Central memory CD4-positive, alpha-beta T cell (primary cell): ENCODE measurements around the gene IFI27.
"Not testable (repeated sequence)": the region's sequence is repeated elsewhere in the genome, so short reads cannot be mapped to it uniquely, and the experiment has no call there.

Source experiments
- DNase-seq: peaks from one replicate; pipeline ENCODE4 v3.0.0; 2022
- total RNA-seq, 3 experiments: gene quantifications; one replicate each; lab custom pipeline; 2026; lab: John Stamatoyannopoulos, UW

Gene IFI27
- total RNA-seq = 0.22 to 0.88 (median 0.77) reads per million in 3 experiments

DNA sequence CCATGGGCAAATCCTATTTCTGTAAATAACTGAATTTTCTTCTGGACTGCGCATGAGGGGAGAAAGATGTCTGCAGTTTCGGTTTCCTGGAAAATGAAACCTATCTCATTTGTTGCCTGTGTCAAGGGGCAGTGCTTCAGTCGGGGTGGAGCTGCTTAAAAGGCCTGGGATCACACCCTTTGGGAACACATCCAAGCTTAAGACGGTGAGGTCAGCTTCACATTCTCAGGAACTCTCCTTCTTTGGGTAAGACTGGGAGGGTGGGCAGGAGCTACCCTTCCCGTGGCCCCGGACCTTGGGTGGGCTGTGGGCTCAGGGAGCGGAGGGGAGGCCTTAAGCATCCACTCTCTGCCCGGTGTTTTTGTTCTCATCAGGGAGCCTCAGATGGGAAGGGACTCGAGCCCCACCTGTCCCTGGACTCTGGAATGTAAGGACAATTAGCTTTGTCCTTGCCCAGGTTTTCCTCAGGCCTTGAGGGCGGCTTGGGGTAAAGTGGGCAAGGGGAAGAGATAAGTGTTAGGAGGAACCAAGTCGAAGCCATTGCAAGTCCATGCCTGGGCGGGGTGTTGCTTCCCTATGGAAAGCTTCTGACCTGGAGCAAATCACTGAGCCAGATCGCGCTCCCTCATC, at the start of gene IFI27:
Gene IFI27, plus strand, starts transcription at position 185 of the 630 bp plus-strand sequence.
- no peak for DNase-seq

DNA sequence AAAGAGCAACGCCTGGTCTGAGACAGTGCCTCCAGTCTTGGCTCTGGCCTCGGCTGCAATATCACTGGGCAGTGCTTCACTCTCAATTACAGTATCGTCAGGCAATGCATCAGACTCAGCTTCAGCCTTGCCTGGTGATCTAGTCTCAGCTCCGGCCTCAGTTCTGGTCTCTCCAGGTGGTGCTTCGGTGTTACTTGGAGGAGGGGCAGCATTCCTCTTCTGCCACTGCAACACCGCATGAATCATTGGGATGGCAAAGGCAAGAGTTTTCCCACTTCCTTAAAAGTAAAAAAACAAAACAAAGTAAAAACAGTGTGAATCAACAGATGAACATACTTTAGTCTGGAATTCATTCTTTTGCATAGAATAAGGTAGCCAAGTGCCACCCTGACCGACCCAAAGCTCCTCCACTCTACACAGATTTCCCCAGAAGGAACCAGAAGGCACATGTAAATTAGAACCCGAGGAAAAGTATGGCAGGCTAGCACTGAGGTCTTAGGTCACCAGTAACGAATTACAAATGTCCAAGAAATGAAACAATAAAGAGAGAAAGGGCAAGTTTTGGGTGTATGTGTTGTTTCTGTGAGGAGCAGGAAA, 48.1 kb upstream of the IFI27 start:
- no peak for DNase-seq

GRCh38 chr14:94066089-94066676, 44.4 kb upstream of the IFI27 start:
- DNase-seq = no peak

GRCh38 chr14:94072076-94072475, 38.5 kb upstream of the IFI27 start:
- DNase-seq = not testable (repeated sequence)

GRCh38 chr14:94074534-94074933, 36.0 kb upstream of the IFI27 start:
- no peak for DNase-seq

DNA sequence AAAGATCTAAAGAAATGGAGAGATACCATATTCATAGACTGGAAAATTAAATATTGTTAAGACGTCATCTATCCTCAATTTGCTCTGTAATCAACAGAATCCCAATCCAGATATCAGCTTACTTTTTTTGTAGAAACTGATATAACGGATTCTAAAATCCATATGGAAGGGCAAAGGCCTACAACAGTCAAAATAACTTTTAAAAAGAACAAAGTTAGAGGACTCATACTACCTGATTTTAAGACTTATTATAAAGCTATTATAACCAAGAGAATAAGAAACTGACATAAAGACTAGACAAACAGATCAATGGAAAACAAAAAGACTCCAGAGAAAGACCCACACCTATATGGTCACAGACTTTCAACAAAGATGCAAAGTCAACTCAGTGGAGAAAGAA, 35.5 kb upstream of the IFI27 start:
- no peak for DNase-seq

GRCh38 chr14:94077111-94077821, 33.3 kb upstream of the IFI27 start:
- no peak for DNase-seq

GRCh38 chr14:94077823-94078222, 32.7 kb upstream of the IFI27 start:
- no peak for DNase-seq

DNA sequence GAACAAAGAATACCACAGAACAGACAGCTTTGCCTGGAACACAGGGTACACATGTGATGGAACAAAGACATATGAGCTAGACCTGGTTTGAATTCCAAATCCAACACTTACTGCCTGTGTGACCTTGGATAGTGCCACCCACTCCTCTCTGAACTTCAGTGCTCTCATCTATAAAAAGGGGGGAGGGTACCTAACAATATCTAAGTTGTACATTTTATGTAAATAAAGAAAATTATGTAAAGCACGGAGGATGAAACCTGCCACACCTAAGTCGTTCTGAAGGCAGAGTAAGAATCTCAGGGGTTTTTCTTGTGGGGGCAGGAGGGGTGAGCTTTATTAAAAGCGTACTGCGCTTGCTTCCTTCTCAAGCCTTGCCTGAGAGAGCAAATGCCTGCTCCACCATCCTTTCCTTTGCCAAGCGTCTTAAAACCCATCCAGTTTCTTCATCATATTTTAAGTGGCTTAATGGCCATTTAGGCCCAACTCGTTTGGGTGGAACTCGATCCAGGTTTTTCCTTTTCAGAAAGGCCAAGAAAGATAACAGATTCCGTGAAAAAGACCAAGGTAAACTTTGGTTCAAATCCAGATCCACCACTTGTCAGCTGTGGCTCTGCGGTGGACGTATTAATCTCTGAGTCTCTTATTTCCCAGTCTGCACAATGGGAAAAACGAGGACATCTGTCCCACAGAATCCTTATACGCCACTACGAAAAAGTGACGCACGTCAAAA, 30.5 kb upstream of the IFI27 start:
- DNase-seq = peak; percentile 22

GRCh38 chr14:94080621-94081385, 29.7 kb upstream of the IFI27 start, which contains the start of the genes DDX24 and IFI27L1:
Gene DDX24, minus strand, starts transcription at chr14:94081202. Its CDS starts 1,460 bp downstream, at chr14:94079742.
Gene IFI27L1, plus strand, starts transcription at chr14:94081310. Its CDS starts 15,628 bp downstream, at chr14:94096938.
- DNase-seq = peak; percentile 97

GRCh38 chr14:94081386-94081820, 29.1 kb upstream of the IFI27 start:
- DNase-seq = no peak

DNA sequence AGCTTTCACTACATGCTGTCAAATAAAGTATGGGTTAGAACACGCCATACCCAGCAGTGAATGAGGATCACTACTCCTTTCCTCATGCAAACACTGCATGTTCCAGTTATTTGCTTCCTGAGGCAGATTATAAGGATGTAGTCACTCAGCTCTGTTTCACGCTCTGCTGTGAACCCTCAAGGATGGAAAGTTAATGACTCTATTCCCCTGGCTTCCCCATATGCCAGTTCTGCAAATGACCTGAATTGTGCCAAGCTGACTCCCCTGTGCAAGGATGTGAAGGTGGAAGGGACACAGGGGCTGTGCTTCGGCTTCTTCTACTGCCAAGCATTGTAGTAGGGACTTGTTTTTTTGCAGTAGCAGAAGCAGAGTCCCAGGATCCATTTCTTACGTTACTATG, 22.6 kb upstream of the IFI27 start:
- no peak for DNase-seq

- DNase-seq = no peak
These were observed 22.0 kb upstream of the IFI27 start for GRCh38 chr14:94088516-94088915.

DNA sequence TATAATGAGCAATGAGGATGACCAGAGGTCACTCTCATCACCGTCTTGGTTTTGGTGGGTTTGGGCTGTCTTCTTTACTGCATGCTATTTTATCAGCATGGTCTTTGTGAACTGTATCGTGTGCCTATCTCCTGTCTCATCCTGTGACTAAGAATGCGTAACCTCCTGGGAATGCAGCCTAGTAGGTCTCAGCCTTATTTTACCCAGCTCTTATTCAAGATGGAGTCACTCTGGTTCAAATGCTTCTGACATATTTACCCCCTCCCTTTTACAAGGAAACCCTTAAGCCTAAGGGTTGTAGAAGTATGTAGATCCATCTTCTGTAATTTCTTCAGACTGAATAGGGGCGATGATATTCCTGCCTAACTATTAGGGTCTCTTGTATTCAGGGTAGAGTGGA, 21.1 kb upstream of the IFI27 start:
- DNase-seq = no peak

DNA sequence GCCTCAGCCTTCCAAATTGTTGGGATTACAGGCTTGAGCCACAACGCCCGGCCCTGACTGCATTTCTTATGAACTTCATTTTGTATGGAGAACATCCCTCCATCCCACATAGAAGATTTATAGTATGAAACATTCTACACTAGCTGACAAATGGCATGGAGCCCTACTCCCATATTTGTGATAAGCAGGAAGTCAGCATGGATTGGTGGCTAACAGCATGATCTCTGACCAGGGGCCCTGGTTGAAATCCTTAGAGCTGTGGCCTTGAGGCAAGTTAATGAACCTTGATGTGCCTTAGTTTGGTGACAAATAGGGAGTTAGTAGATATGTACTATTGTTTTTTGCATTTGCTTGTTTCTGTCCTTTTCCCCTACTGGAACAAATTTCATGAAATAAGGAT, 17.1 kb upstream of the IFI27 start:
- DNase-seq = no peak

GRCh38 chr14:94097091-94097490, 13.4 kb upstream of the IFI27 start:
- no peak for DNase-seq

GRCh38 chr14:94098326-94098992, 12.1 kb upstream of the IFI27 start:
- DNase-seq = no peak

DNA sequence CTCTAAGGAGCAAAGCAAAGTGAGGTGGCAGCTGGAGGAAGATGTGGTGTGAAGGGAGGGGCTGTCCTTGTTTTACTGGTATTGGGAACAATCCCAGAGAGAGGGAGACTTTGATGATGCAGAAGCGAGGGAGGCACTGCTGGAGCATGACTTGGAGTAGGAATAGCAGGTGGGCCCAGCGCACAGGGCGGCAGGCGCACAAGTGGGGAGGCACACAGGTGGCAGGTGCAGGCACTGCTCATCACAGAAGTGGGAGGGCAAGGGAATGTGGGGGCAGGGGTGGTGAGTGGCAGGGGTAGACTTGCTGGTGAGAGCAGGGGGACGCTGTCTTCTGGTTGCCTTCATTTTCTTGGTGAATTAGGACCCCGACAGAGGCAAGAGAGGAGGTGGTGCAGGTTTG, 11.5 kb upstream of the IFI27 start:
- DNase-seq = no peak

GRCh38 chr14:94100847-94101246, 9.7 kb upstream of the IFI27 start:
- no peak for DNase-seq

- DNase-seq = no peak
These were observed 8.8 kb upstream of the IFI27 start for GRCh38 chr14:94101748-94102147.

DNA sequence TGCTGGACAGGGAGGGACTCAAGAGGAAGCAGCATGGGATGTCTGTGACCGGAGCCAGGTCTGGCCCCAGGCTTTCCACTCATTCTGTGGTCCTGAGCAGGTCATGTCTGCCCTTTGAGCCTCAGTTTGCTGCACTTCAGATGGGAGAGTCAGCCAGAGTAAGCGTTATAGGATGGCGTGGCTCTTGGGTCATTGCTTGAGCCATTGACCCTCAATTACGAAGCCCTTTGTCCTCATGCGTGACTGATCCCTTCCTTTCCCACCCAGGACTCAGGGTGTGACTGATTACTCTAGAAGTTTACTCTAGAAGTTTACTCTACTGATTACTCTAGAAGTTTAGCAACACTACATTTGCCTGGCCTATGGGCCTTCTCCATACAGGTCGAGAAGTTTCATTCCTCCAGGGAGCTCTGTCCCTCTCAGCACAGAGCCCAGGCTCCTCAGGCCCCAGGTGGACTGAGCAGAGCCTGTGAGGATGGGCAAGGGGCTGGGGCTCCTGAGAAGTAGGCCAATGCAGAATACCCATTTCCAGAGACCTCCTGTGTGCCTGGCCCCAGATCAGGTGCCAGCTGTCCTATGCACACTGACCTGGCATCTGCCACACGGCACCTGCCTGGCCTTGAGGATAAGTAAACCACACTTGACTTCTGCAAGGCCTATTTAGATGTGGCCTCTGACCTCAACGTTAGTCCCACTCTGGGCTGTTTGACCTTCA, 7.6 kb upstream of the IFI27 start:
- DNase-seq = no peak
